ENCODE results near the gene KCNN3. TPM values are rescaled to one million over a fixed set of nuclear protein-coding genes. Genes with fewer than 3 reads are reported as not detected.

The KCNN3 gene
- total RNA-seq, 1 donor from 2014 or later: 1.8 TPM

- DNase-seq (ENCODE audit: low spot score): peak; percentile 51
- no peak for ATAC-seq
These were observed 101.5 kb downstream of the KCNN3 start for GRCh38 chr1:154768456-154769125.

GRCh38 chr1:154767315-154768240 is 102.5 kb downstream of the KCNN3 start:
- intact Hi-C loops (cut with DNase I): no loop called here
- DNase-seq (ENCODE audit: low spot score) (peak; percentile 33), ATAC-seq (no peak)

More at GRCh38 chr1:154768456-154769125, 101.5 kb downstream of the KCNN3 start:
- intact Hi-C loops (cut with DNase I): no loop called here

- no peak for ATAC-seq
- intact Hi-C loops (cut with DNase I): no loop called here
- peak; percentile 30 for DNase-seq (ENCODE audit: low spot score)
These were observed 104.1 kb downstream of the KCNN3 start for GRCh38 chr1:154765970-154766369.

- ATAC-seq (no peak), DNase-seq (ENCODE audit: low spot score) (no peak)
- intact Hi-C loops (cut with DNase I): no loop called here
These were observed 105.3 kb downstream of the KCNN3 start for GRCh38 chr1:154764773-154765172.

GRCh38 chr1:154764181-154764580 is 105.9 kb downstream of the KCNN3 start:
- intact Hi-C loops (cut with DNase I): no loop called here
- no peak for DNase-seq (ENCODE audit: low spot score)
- no peak for ATAC-seq

- intact Hi-C loops (cut with DNase I): no loop called here
- DNase-seq (ENCODE audit: low spot score): peak; percentile 74
These were observed 109.6 kb downstream of the KCNN3 start for GRCh38 chr1:154760469-154760933.

GRCh38 chr1:154759793-154760192 is 110.3 kb downstream of the KCNN3 start:
- ATAC-seq (no peak), DNase-seq (ENCODE audit: low spot score) (no peak)
- intact Hi-C loops (cut with DNase I): no loop called here

More at GRCh38 chr1:154760469-154760933, 109.6 kb downstream of the KCNN3 start:
- peak; percentile 62 for ATAC-seq

- ATAC-seq: no peak
These were observed 110.9 kb downstream of the KCNN3 start for GRCh38 chr1:154759196-154759595.

GRCh38 chr1:154758346-154758745 is 111.7 kb downstream of the KCNN3 start:
- intact Hi-C loops (cut with DNase I): no loop called here
- DNase-seq (ENCODE audit: low spot score): peak; percentile 15

More at GRCh38 chr1:154759196-154759595, 110.9 kb downstream of the KCNN3 start:
- peak; percentile 12 for DNase-seq (ENCODE audit: low spot score)
- intact Hi-C loops (cut with DNase I): no loop called here

GRCh38 chr1:154756793-154757548 is 113.1 kb downstream of the KCNN3 start:
- intact Hi-C loops (cut with DNase I): no loop called here
- ATAC-seq (no peak), DNase-seq (ENCODE audit: low spot score) (peak; percentile 26)

More at GRCh38 chr1:154758346-154758745, 111.7 kb downstream of the KCNN3 start:
- no peak for ATAC-seq

- intact Hi-C loops (cut with DNase I): no loop called here
- no peak for ATAC-seq
- DNase-seq (ENCODE audit: low spot score): peak; percentile 10
These were observed 114.0 kb downstream of the KCNN3 start for GRCh38 chr1:154755858-154756730.

GRCh38 chr1:154753426-154753825 is 116.7 kb downstream of the KCNN3 start:
- ATAC-seq (no peak), DNase-seq (ENCODE audit: low spot score) (no peak)
- intact Hi-C loops (cut with DNase I): no loop called here

GRCh38 chr1:154752273-154753030 is 117.6 kb downstream of the KCNN3 start:
- peak; percentile 15 for DNase-seq (ENCODE audit: low spot score)
- no peak for ATAC-seq
- intact Hi-C loops (cut with DNase I): no loop called here

GRCh38 chr1:154751690-154752089 is 118.4 kb downstream of the KCNN3 start:
- intact Hi-C loops (cut with DNase I): no loop called here
- ATAC-seq (no peak), DNase-seq (ENCODE audit: low spot score) (peak; percentile 19)

GRCh38 chr1:154750681-154751665 is 119.1 kb downstream of the KCNN3 start:
- intact Hi-C loops (cut with DNase I): no loop called here
- DNase-seq (ENCODE audit: low spot score) (peak; percentile 23), ATAC-seq (no peak)

- DNase-seq (ENCODE audit: low spot score) (no peak), ATAC-seq (no peak)
- intact Hi-C loops (cut with DNase I): no loop called here
These were observed 120.9 kb downstream of the KCNN3 start for GRCh38 chr1:154749078-154749760.

All from sciatic nerve (tissue), 2 donors.